ENCODE data around the gene CMIP.

CMIP gene

DNA sequence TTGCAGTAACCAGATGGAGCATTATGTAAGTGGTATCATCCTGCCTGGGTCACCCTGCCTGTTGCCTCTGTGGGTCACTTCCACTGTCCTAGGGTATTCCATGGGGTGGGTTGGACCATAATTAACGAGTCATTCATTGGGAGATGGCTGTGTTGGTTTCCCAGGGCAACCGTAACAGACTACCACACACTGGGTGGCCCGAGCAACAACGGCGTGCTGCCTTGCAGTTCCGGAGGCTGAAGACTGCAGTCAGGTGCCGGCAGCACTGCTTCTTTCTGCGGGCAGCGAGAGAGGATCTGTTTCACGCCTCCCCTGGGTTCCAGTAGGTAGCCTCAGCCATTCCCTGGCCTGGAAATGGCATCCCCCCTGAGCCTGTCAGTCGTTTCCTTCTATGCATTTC lies 28.9 kb upstream of the CMIP start:
- TF ChIP-seq TAF1 (IDR thresholded peaks at IDR 0.05; ENCODE audit: low read depth), result no peak
- TF ChIP-seq NFIC (IDR thresholded peaks at IDR 0.05), result no peak

DNA sequence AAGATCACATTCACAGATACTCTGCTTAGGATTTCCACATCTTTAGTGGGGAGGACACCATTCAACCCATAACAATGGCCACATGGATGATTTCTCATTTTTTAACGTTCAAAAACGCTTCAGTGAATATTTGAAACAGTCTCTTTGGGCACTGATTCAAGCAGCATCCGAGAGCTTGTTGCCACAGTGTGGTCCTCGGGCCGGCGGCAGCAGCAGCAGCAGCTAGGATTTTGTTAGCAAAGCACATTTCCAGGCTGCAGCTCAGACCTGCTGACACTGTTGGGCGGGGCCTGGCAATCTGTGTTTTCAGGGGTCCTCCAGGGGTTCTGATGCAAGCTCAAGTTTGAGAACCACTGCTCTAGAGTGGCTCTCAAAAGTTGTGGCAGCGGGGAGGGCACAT lies 27.9 kb upstream of the CMIP start:
- no peak for TF ChIP-seq TAF1 (IDR thresholded peaks at IDR 0.05; ENCODE audit: low read depth)
- TF ChIP-seq RAD21 (IDR thresholded peaks at IDR 0.05; ENCODE audit: low read depth), result no peak
- no peak for TF ChIP-seq YY1 (IDR thresholded peaks at IDR 0.05; ENCODE audit: low read depth)
- TF ChIP-seq FOXM1 (IDR thresholded peaks at IDR 0.05; ENCODE audit: borderline replicate concordance, low read depth), result no peak
- no peak for TF ChIP-seq REST (IDR thresholded peaks at IDR 0.05; ENCODE audit: low read depth)
- TF ChIP-seq MAX (IDR thresholded peaks at IDR 0.05), result no peak
- TF ChIP-seq USF1 (IDR thresholded peaks at IDR 0.05), result no peak

DNA sequence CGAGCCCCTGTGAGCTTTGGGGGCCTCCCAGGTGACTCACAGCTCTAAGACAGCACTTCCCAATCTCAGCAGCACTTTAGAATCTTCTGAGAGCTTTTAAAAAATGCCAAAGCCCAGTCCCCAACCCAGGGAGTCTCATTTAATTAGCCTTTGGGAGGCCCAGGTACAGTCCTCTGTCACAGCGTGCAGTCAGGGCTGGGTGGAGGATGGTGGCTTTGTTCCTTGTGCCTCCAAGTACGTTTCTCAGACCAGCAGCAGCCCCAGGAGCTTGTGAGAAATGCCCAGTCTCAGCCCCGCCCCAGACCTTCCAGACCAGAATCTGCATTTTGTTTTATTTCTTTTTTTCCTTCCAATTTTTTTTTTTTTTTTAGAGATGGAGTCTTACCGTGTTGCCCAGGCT lies 27.4 kb upstream of the CMIP start:
- no peak for TF ChIP-seq CREB1 (IDR thresholded peaks at IDR 0.05; ENCODE audit: low read depth)
- no peak for TF ChIP-seq MAX (IDR thresholded peaks at IDR 0.05)
- TF ChIP-seq ZBTB7A (IDR thresholded peaks at IDR 0.05; ENCODE audit: low read depth), result no peak

DNA sequence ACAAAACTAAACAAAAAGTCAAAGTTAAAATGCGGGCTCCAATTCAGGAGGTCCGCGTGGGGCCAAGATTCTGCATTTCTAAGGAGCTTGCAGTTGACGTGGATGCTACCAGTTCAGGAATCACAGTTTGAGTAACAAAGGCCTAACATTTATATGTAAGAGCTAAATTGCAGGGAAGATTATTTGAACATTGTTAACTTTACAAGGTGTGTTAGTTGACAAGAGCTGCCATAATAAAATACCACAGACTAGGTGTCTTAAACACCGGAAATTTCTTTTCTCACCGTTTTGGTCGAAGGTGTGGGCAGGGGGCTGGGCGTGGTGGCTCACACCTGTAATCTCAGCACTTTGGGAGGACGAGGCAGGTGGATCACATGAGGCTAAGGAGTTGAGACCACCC lies 24.8 kb upstream of the CMIP start:
- TF ChIP-seq EP300 (IDR thresholded peaks at IDR 0.05; ENCODE audit: borderline replicate concordance), result no peak

- TF ChIP-seq ZBTB7A (IDR thresholded peaks at IDR 0.05; ENCODE audit: low read depth) (no peak), EGR1 (IDR thresholded peaks at IDR 0.05) (no peak), USF1 (IDR thresholded peaks at IDR 0.05) (no peak), EP300 (IDR thresholded peaks at IDR 0.05; ENCODE audit: borderline replicate concordance) (no peak), NFIC (IDR thresholded peaks at IDR 0.05) (no peak), MAX (IDR thresholded peaks at IDR 0.05) (no peak), RAD21 (IDR thresholded peaks at IDR 0.05; ENCODE audit: low read depth) (no peak), YY1 (IDR thresholded peaks at IDR 0.05; ENCODE audit: low read depth) (no peak), TEAD4 (IDR thresholded peaks at IDR 0.05) (no peak), CEBPB (IDR thresholded peaks at IDR 0.05) (no peak), TAF1 (IDR thresholded peaks at IDR 0.05; ENCODE audit: low read depth) (no peak), REST (IDR thresholded peaks at IDR 0.05; ENCODE audit: low read depth) (no peak), CREB1 (IDR thresholded peaks at IDR 0.05; ENCODE audit: low read depth) (no peak), TCF12 (IDR thresholded peaks at IDR 0.05; ENCODE audit: low read depth) (no peak), FOXM1 (IDR thresholded peaks at IDR 0.05; ENCODE audit: borderline replicate concordance, low read depth) (no peak)
These were observed 23.5 kb upstream of the CMIP start for GRCh38 chr16:81421126-81421525.

GRCh38 chr16:81421536-81421935 lies 23.1 kb upstream of the CMIP start:
- no peak for TF ChIP-seq MAX (IDR thresholded peaks at IDR 0.05)
- TF ChIP-seq TAF1 (IDR thresholded peaks at IDR 0.05; ENCODE audit: low read depth), result no peak
- TF ChIP-seq YY1 (IDR thresholded peaks at IDR 0.05; ENCODE audit: low read depth), result no peak
- TF ChIP-seq CEBPB (IDR thresholded peaks at IDR 0.05), result no peak
- TF ChIP-seq ZBTB7A (IDR thresholded peaks at IDR 0.05; ENCODE audit: low read depth), result no peak
- TF ChIP-seq USF1 (IDR thresholded peaks at IDR 0.05), result no peak
- no peak for TF ChIP-seq TCF12 (IDR thresholded peaks at IDR 0.05; ENCODE audit: low read depth)
- no peak for TF ChIP-seq CREB1 (IDR thresholded peaks at IDR 0.05; ENCODE audit: low read depth)
